ENCODE measurements around the gene INPP4B.

INPP4B gene

GRCh38 chr4:142567199-142567598 is 278.9 kb downstream of the INPP4B start:
- DNase-seq = peak; percentile 34

- DNase-seq = no peak
These were observed 279.3 kb downstream of the INPP4B start for GRCh38 chr4:142566777-142567176.

GRCh38 chr4:142566243-142566642 is 279.9 kb downstream of the INPP4B start:
- DNase-seq = no peak

GRCh38 chr4:142565771-142566170 is 280.3 kb downstream of the INPP4B start:
- DNase-seq = no peak

- no peak for DNase-seq
These were observed 282.3 kb downstream of the INPP4B start for GRCh38 chr4:142563682-142564291.

GRCh38 chr4:142559986-142560385 is 286.1 kb downstream of the INPP4B start:
- DNase-seq = no peak

- no peak for DNase-seq
These were observed 287.2 kb downstream of the INPP4B start for GRCh38 chr4:142558851-142559250.

- DNase-seq = no peak
These were observed 288.8 kb downstream of the INPP4B start for GRCh38 chr4:142557239-142557801.

GRCh38 chr4:142556570-142557238 is 289.4 kb downstream of the INPP4B start:
- DNase-seq = no peak

- no peak for DNase-seq
These were observed 290.1 kb downstream of the INPP4B start for GRCh38 chr4:142556048-142556447.

- no peak for DNase-seq
These were observed 291.7 kb downstream of the INPP4B start for GRCh38 chr4:142554412-142554811.

GRCh38 chr4:142551517-142552305 is 294.4 kb downstream of the INPP4B start:
- no peak for DNase-seq

- DNase-seq = no peak
These were observed 295.1 kb downstream of the INPP4B start for GRCh38 chr4:142550965-142551364.

GRCh38 chr4:142549726-142550463 is 296.2 kb downstream of the INPP4B start:
- DNase-seq = no peak

GRCh38 chr4:142549248-142549647 is 296.9 kb downstream of the INPP4B start:
- DNase-seq = no peak

GRCh38 chr4:142548491-142548890 is 297.6 kb downstream of the INPP4B start:
- DNase-seq = no peak

- DNase-seq = no peak
These were observed 298.1 kb downstream of the INPP4B start for GRCh38 chr4:142547974-142548373.

- DNase-seq = no peak
These were observed 301.5 kb downstream of the INPP4B start for GRCh38 chr4:142544594-142544993.

GRCh38 chr4:142544039-142544438 is 302.1 kb downstream of the INPP4B start:
- DNase-seq = no peak

GRCh38 chr4:142540483-142540804 is 305.7 kb downstream of the INPP4B start:
- DNase-seq = no peak

- DNase-seq = no peak
These were observed 306.2 kb downstream of the INPP4B start for GRCh38 chr4:142539796-142540482.

GRCh38 chr4:142535009-142535408 is 311.1 kb downstream of the INPP4B start:
- DNase-seq = no peak
